Measurements from ENCODE around the gene FNTB. TPM values are rescaled to one million over a fixed set of nuclear protein-coding genes. Genes with fewer than 3 reads are reported as not detected.
A peak's percentile ranks its signal among the peaks of the same experiment; 100 is the strongest.

Gene FNTB
- total RNA-seq, 4 donors from 2014 or later = 40.6 to 44.6 (median 43.2) TPM

DNA sequence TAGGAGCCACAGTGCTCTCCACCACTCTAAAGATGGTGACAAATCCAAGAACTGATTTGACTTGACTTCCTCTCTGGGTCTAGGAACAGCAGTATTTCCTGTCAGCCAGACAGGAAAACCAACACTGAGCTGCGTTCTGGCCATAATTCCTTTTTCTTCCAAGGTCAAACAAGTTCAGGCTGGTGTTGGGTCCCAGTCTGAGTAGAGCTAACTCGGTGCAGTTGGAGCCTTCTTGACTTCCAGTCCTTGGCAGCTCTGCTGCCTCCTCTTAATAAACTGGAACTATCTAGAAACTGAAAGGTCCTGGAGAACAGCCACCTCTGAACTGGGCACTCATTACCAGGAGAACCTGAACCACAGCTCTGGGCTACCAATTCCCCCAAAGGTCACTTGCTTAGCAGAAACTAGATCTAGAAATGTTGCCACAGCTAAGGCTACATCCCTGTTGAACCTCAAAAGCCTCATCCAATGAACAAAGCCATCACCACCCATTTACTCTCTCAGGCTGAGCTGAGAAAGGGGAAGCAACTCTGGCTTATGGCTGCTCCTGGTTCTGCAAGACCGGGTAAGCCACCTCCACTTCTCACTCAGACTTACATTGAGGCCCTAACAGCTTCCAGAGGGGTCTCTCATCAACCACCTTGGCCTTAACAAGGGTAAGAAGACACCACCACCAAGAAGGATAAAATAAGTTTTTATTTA is 87.9 kb downstream of the FNTB start:
- Histone ChIP-seq H3K9me3 (no peaks in the 10 kb centered on the region), H3K27ac (peak overlapping the region; percentile 4), H3K36me3 (peaks cover 36% of the 10 kb centered on the region), H3K27me3 (no peaks in the 10 kb centered on the region), H3K4me3 (no peak overlapping the region), H3K4me1 (peaks cover 68% of the 10 kb centered on the region)
- 48% methylated on average over 3 of the region's 3 CpGs for WGBS
- no peak for TF ChIP-seq EP300 (IDR thresholded peaks at IDR 0.05)
- no peak for DNase-seq (ENCODE audit: low spot score in 2 of 2)

DNA sequence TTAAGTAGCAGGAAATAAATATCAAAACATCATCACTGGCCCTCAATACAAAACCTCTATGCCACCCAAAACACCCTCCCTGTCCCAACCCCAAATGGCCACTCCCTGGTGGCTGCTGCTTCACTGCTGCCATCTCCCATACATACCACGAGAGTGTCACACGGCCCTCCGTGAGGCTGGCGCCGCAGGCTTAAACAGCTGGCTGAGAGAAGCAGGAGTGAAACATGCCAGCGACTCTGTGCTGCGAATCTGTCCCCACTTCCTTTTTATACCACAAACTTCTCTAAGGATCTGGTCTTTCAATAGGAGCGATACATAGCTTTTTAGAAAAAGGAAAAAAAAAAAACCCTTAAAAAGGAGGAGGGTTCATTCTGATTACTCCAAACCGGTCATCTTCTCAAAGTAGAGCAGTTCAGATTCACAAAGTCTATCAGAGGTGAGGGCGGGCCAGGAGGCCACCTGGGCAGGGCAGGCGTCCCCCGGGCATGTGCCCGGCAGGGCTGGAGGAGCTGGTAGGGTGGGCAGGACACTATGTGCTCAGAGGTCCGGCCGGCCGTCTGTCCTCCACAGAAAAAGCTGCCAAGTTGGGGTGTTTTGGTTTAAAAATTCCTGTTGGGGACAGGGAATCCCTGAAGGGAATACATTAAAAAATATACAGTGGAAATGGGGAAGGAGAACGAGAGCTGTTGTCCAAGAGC is 89.1 kb downstream of the FNTB start:
- Histone ChIP-seq H3K4me1 (peaks cover 68% of the 10 kb centered on the region), H3K4me3 (no peak overlapping the region), H3K27ac (no peak overlapping the region), H3K36me3 (peaks cover 36% of the 10 kb centered on the region), H3K27me3 (no peaks in the 10 kb centered on the region), H3K9me3 (no peaks in the 10 kb centered on the region)
- no peak for DNase-seq (ENCODE audit: low spot score in 2 of 2)
- 89% methylated on average over 17 of the region's 17 CpGs for WGBS
- TF ChIP-seq POLR2A (IDR thresholded peaks at IDR 0.05) (no peak), EP300 (IDR thresholded peaks at IDR 0.05) (no peak), POLR2AphosphoS5 (IDR thresholded peaks at IDR 0.05) (no peak)
- TF ChIP-seq, protein P1, sequence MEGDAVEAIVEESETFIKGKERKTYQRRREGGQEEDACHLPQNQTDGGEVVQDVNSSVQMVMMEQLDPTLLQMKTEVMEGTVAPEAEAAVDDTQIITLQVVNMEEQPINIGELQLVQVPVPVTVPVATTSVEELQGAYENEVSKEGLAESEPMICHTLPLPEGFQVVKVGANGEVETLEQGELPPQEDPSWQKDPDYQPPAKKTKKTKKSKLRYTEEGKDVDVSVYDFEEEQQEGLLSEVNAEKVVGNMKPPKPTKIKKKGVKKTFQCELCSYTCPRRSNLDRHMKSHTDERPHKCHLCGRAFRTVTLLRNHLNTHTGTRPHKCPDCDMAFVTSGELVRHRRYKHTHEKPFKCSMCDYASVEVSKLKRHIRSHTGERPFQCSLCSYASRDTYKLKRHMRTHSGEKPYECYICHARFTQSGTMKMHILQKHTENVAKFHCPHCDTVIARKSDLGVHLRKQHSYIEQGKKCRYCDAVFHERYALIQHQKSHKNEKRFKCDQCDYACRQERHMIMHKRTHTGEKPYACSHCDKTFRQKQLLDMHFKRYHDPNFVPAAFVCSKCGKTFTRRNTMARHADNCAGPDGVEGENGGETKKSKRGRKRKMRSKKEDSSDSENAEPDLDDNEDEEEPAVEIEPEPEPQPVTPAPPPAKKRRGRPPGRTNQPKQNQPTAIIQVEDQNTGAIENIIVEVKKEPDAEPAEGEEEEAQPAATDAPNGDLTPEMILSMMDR (IDR thresholded peaks at IDR 0.05) = no peak

DNA sequence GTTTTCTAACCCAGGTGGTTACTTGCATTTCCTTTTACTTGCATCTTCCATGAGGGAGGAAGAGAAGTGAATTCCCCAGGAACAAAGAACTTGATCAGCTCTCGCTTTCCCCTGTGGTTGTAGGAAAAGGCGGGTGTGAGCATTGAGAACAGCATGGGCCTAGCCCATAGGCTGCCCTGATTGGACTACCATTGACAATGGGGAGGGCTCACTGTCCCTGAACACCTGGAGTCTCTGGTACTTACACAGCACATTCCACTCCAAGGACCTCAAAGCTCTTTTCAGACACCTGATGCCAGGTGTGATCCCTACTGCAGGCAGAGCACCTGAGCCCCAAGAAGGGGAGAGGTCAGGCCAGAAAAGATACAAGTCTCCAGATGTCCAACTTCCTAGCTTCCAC is 90.6 kb downstream of the FNTB start:
- no peaks in the 10 kb centered on the region for H3K27me3 ChIP-seq
- no peak overlapping the region for H3K27ac ChIP-seq
- H3K36me3 ChIP-seq = peaks cover 50% of the 10 kb centered on the region
- no peaks in the 10 kb centered on the region for H3K9me3 ChIP-seq
- H3K4me1 ChIP-seq = peaks cover 66% of the 10 kb centered on the region
- H3K4me3 ChIP-seq = no peak overlapping the region
- TF ChIP-seq POLR2A (IDR thresholded peaks at IDR 0.05) = no peak
- TF ChIP-seq, protein P1 (IDR thresholded peaks at IDR 0.05) = no peak
- no peak for DNase-seq (ENCODE audit: low spot score in 2 of 2)
- WGBS = 97% methylated on average over 2 of the region's 2 CpGs

DNA sequence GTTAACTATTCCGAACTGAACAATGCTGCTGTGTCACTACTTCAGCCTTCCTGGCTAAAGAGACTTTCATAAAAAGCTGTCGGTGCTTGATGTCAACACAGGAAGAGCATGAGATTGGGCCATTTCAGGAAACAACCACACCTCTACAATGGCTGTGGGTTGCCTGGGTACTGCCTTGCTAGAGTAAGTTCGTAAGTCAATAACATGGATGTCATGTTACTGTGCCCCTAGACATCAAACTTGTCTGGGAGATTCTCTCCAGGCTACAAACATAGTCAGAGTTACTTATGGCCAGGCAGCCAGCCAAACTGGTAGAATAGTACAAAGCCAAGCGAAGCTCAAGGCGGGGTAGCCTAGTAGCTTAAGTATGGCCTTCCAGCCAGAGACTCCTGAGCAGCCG is 92.5 kb downstream of the FNTB start:
- H3K36me3 ChIP-seq = peaks cover 58% of the 10 kb centered on the region
- H3K27me3 ChIP-seq = no peaks in the 10 kb centered on the region
- H3K9me3 ChIP-seq = no peaks in the 10 kb centered on the region
- peaks cover 49% of the 10 kb centered on the region for H3K4me1 ChIP-seq
- TF ChIP-seq POLR2AphosphoS5 (IDR thresholded peaks at IDR 0.05) (no peak), POLR2A (IDR thresholded peaks at IDR 0.05) (no peak), EP300 (IDR thresholded peaks at IDR 0.05) (no peak)
- TF ChIP-seq, protein P1 (IDR thresholded peaks at IDR 0.05) = no peak
- H3K27ac ChIP-seq = peak overlapping the region; percentile 43
- H3K4me3 ChIP-seq = no peak overlapping the region
- DNase-seq (ENCODE audit: low spot score in 2 of 2) = no peak
- 79% methylated on average over 6 of the region's 6 CpGs for WGBS

DNA sequence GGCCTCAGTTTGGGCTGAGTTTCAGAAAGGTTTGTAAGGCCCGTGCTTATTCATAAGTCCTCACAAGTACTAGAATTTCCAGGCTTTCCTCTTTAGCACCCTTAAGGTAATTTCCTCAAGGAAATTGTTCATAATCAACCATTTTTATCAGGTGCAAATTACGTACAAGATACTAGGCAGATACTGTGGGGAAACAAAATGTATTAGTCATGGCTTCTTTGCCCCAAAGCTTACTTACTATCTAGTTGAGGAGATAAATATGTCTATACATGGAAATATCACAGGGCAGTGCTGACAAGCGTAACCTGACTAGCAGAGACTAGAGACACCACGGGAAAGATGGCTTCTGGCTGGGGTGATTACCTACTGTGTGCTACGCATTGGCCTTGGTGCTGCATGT is 93.1 kb downstream of the FNTB start:
- H3K4me1 ChIP-seq = peaks cover 43% of the 10 kb centered on the region
- 83% methylated on average over 5 of the region's 5 CpGs for WGBS
- peaks cover 58% of the 10 kb centered on the region for H3K36me3 ChIP-seq
- TF ChIP-seq, protein P1 (IDR thresholded peaks at IDR 0.05) = no peak
- no peak for TF ChIP-seq POLR2A (IDR thresholded peaks at IDR 0.05)
- TF ChIP-seq EP300 (IDR thresholded peaks at IDR 0.05) = no peak
- no peak for TF ChIP-seq POLR2AphosphoS5 (IDR thresholded peaks at IDR 0.05)
- H3K27me3 ChIP-seq = no peaks in the 10 kb centered on the region
- no peaks in the 10 kb centered on the region for H3K9me3 ChIP-seq
- H3K4me3 ChIP-seq = no peak overlapping the region
- no peak for DNase-seq (ENCODE audit: low spot score in 2 of 2)
- H3K27ac ChIP-seq = no peak overlapping the region

Data from suprapubic skin (tissue), 4 donors.